K562 (cell line): ENCODE results near the gene CDC23. TPM values are rescaled to one million over a fixed set of nuclear protein-coding genes. Genes with fewer than 3 reads are reported as not detected.

Experiments used
- ATF7 ChIP-seq: fragments of 450-650 bp; IDR thresholded peaks from 2 replicates; pipeline ENCODE4 v1.7.1; 2014; ENCODE audit warnings: mild to moderate bottlenecking, moderate library complexity
- BCL6 ChIP-seq: fragments of 250-450 bp; sonication (Bioruptor Pico); IDR thresholded peaks from 2 replicates; pipeline ENCODE4 v1.4.0; 2020
- CREM ChIP-seq: IDR thresholded peaks from 2 replicates; pipeline ENCODE4 v1.6.1; 2014; ENCODE audit warnings: antibody characterized with exemption, low read depth
- GATA2 ChIP-seq: sonication (generic); formaldehyde crosslinking; IDR thresholded peaks from 2 replicates; pipeline ENCODE4 v1.4.0; 2020; ENCODE audit warnings: mild to moderate bottlenecking, missing genetic modification reagents
- GATAD2A ChIP-seq: fragments of 450-650 bp; IDR thresholded peaks from 2 replicates; pipeline ENCODE4 v1.6.1; 2017
- HDAC2 ChIP-seq: fragments of 450-650 bp; IDR thresholded peaks from 2 replicates; pipeline ENCODE4 v1.6.1; 2016; ENCODE audit warnings: mild to moderate bottlenecking
- ILF3 ChIP-seq: fragments of 450-650 bp; IDR thresholded peaks from 2 replicates; pipeline ENCODE4 v1.6.1; 2018; ENCODE audit warnings: antibody characterized with exemption, mild to moderate bottlenecking, moderate library complexity, borderline replicate concordance
- KAT8 ChIP-seq: fragments of 450-650 bp; IDR thresholded peaks from 2 replicates; pipeline ENCODE4 v1.6.1; 2016; ENCODE audit warnings: low read depth, mild to moderate bottlenecking
- NR2C1 ChIP-seq, 2 experiments: fragments of 450-650 bp; IDR thresholded peaks; 2 replicates each; pipeline ENCODE4 v1.6.1; 2017; ENCODE audit warnings: mild to moderate bottlenecking in 2 of 2, antibody characterized with exemption in 1 of 2, inconsistent platforms in 1 of 2, missing compliant biosample characterization in 1 of 2, missing genetic modification characterization in 1 of 2
- PHF21A ChIP-seq: fragments of 450-650 bp; IDR thresholded peaks from 2 replicates; pipeline ENCODE4 v1.6.1; 2017; ENCODE audit warnings: low read depth, borderline replicate concordance
- PRPF4 ChIP-seq: fragments of 200-400 bp; formaldehyde crosslinking; IDR thresholded peaks from one replicate; pipeline ENCODE4 v1.6.1; 2017; ENCODE audit warnings: low read length, low read depth, mild to moderate bottlenecking; ENCODE audit not compliant: insufficient read depth, poor library complexity, severe bottlenecking
- RFX5 ChIP-seq: IDR thresholded peaks from 2 replicates; pipeline ENCODE4 v1.6.1; 2011; ENCODE audit warnings: low read depth, mild to moderate bottlenecking, improper control_type of control experiment, low read length
- SIX5 ChIP-seq, 2 experiments: IDR thresholded peaks; 2 replicates each; pipeline ENCODE4 v1.6.1; 2011; ENCODE audit warnings: low read length in 2 of 2, borderline replicate concordance in 1 of 2, low read depth in 1 of 2, mild to moderate bottlenecking in 1 of 2, moderate library complexity in 1 of 2; ENCODE audit not compliant: insufficient read depth in 1 of 2
- SMAD1 ChIP-seq: fragments of 150-350 bp; IDR thresholded peaks from 2 replicates; pipeline ENCODE4 v1.6.1; 2014; ENCODE audit warnings: low read length, low read depth; ENCODE audit not compliant: partially characterized antibody
- SRF ChIP-seq, 2 experiments: fragments of 250-450, 450-650 bp in 1 of 2; sonication (Bioruptor Pico) in 1 of 2; sonication (generic) in 1 of 2; formaldehyde crosslinking; IDR thresholded peaks; 2 replicates each; pipeline versions ENCODE4 v1.5.0 to v1.5.1; 2020 to 2022; ENCODE audit warnings: mild to moderate bottlenecking in 1 of 2, missing genetic modification reagents in 1 of 2
- SRSF7 ChIP-seq: fragments of 200-400 bp; formaldehyde crosslinking; optimal IDR thresholded peaks from 2 replicates; pipeline ENCODE3; 2017; ENCODE audit warnings: mild to moderate bottlenecking, low read depth, low read length
- THRA ChIP-seq: fragments of 450-650 bp; IDR thresholded peaks from 2 replicates; pipeline ENCODE4 v1.6.1; 2017; ENCODE audit warnings: mild to moderate bottlenecking, moderate library complexity
- TRIM28 ChIP-seq: fragments of 450-650 bp; IDR thresholded peaks from 2 replicates; pipeline ENCODE4 v1.6.1; 2017
- ZBTB8A ChIP-seq: fragments of 450-650 bp; IDR thresholded peaks from 2 replicates; pipeline ENCODE4 v1.6.1; 2018; ENCODE audit warnings: mild to moderate bottlenecking, moderate library complexity; ENCODE audit not compliant: partially characterized antibody
- ZNF23 ChIP-seq: fragments of 250-450 bp; sonication (Bioruptor Pico); IDR thresholded peaks from 2 replicates; pipeline ENCODE4 v1.4.0; 2020; ENCODE audit warnings: mild to moderate bottlenecking
- polyA plus RNA-seq, 8 experiments: library from polyadenylated mRNA; depleted of rRNA in 4 of 8; stranded (reverse) in 5 of 8; unstranded in 3 of 8; fragments of >200 nt; fragmentation: Nextera tagmentation in 2 of 8; fragmentation: Illumina TruSeq in 1 of 8; extraction: Ambion mirVana in 2 of 8; extraction: Trizol in 1 of 8; gene quantifications; 2 replicates each; pipeline versions ENCODE4 v1.2.1 to v1.2.3, GENCODE V29; 2011 to 2014; ENCODE audit warnings: inconsistent platforms in 1 of 8, missing spikeins in 1 of 8
- total RNA-seq, 7 experiments: library from RNA; depleted of rRNA in 6 of 7; stranded (reverse); fragments of >200 nt in 6 of 7; fragmentation: Illumina TruSeq in 2 of 7; extraction: Trizol in 2 of 7; gene quantifications; 2 replicates each; pipeline versions ENCODE4 v1.2.1 to v1.2.3, GENCODE V29; 2011 to 2021; ENCODE audit warnings: low replicate concordance in 1 of 7
- TF ChIP-seq, protein P1 (sequence below): fragments of 250-450 bp; sonication (Bioruptor Pico); IDR thresholded peaks from 2 replicates; pipeline ENCODE4 v1.4.0; 2020; ENCODE audit warnings: mild to moderate bottlenecking, moderate library complexity
- TF ChIP-seq, protein P2 (sequence below): sonication (generic); formaldehyde crosslinking; IDR thresholded peaks from 2 replicates; pipeline ENCODE4 v1.8.0; 2022; ENCODE audit warnings: mild to moderate bottlenecking, low read depth, missing genetic modification reagents

The CDC23 gene
- total and polyA plus RNA-seq, 9 of the 15 experiments (the other 6 are each of a cell fraction or from before 2014, with no cell fraction given) = 34.5 to 157 (median 65.5) TPM

DNA sequence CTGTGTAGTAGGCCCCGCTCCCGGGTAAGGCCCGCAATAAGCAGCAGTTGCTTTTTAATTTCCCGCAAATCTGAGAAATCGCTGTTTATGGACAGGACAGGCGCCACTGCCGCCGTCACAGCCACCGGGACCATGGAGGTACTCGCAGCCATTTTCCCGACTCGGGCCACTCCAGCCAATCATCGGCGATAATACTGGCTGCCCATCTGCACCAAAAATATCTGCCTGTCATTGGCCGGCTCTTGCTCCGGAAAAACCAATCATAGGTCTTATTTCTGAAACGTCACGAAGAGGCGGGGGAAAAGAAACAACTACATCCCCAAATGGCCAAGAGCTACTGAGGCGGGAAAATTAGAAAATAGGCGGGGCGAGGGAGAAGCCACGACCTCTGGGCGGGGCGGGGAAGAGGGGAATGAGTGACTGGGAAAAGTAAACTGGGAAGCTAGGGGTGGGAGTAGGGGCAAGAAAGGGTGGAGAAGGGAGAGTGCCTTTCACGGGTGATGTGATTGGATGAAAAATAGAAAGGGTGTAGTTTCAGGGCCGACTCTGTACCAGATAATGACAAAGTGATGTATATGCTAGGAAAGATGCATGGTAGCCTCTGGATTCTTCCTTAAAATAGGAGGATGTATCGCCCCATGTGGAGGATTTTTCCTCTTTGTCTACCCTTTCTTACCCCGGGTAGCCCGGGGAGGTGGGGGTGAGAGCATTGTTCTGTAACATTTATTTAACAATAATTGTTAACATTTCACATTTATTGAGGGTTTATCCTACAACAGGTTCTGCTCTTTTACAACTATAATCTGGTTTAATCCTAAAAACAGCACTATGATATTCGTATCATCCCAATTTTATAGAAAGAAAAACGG lies at the start of gene CDC23 (continued):
- TF ChIP-seq TRIM28 = no peak
- TF ChIP-seq HDAC2 = peak; percentile 72; the same call in 1 of the 2 replicates
- no peak for TF ChIP-seq GATAD2A
- no peak for TF ChIP-seq ZBTB8A
- no peak for TF ChIP-seq SIX5 (IDR thresholded peaks at IDR 0.05; ENCODE audit: borderline replicate concordance in 1 of 2, insufficient read depth in 1 of 2, low read depth in 1 of 2, low read length in 2 of 2)
- peak; percentile 88 for TF ChIP-seq CREM
- TF ChIP-seq, protein P1, sequence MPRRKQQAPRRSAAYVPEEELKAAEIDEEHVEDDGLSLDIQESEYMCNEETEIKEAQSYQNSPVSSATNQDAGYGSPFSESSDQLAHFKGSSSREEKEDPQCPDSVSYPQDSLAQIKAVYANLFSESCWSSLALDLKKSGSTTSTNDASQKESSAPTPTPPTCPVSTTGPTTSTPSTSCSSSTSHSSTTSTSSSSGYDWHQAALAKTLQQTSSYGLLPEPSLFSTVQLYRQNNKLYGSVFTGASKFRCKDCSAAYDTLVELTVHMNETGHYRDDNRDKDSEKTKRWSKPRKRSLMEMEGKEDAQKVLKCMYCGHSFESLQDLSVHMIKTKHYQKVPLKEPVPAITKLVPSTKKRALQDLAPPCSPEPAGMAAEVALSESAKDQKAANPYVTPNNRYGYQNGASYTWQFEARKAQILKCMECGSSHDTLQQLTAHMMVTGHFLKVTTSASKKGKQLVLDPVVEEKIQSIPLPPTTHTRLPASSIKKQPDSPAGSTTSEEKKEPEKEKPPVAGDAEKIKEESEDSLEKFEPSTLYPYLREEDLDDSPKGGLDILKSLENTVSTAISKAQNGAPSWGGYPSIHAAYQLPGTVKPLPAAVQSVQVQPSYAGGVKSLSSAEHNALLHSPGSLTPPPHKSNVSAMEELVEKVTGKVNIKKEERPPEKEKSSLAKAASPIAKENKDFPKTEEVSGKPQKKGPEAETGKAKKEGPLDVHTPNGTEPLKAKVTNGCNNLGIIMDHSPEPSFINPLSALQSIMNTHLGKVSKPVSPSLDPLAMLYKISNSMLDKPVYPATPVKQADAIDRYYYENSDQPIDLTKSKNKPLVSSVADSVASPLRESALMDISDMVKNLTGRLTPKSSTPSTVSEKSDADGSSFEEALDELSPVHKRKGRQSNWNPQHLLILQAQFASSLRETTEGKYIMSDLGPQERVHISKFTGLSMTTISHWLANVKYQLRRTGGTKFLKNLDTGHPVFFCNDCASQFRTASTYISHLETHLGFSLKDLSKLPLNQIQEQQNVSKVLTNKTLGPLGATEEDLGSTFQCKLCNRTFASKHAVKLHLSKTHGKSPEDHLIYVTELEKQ = no peak
- TF ChIP-seq SRF (CRISPR knock-in tag; IDR thresholded peaks at IDR 0.05) = peak in 1 of 2 experiments; percentile 86; a peak in 1 of 4 replicates
- TF ChIP-seq PRPF4 = no peak
- peak; percentile 53 for TF ChIP-seq ATF7
- TF ChIP-seq, protein P2, sequence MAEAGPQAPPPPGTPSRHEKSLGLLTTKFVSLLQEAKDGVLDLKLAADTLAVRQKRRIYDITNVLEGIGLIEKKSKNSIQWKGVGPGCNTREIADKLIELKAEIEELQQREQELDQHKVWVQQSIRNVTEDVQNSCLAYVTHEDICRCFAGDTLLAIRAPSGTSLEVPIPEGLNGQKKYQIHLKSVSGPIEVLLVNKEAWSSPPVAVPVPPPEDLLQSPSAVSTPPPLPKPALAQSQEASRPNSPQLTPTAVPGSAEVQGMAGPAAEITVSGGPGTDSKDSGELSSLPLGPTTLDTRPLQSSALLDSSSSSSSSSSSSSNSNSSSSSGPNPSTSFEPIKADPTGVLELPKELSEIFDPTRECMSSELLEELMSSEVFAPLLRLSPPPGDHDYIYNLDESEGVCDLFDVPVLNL (CRISPR knock-in tag) = peak; percentile 90; the same call in 1 of the 2 replicates
- TF ChIP-seq SMAD1 = peak; percentile 54
- no peak for TF ChIP-seq PHF21A
- peak; percentile 43; the same call in 1 of the 2 replicates for TF ChIP-seq NR2C1 (IDR thresholded peaks at IDR 0.05)
- no peak for TF ChIP-seq NR2C1 (tag; IDR thresholded peaks at IDR 0.05)
- no peak for TF ChIP-seq THRA
- TF ChIP-seq RFX5 = no peak
- no peak for TF ChIP-seq GATA2
- TF ChIP-seq ILF3 = no peak
- no peak for TF ChIP-seq SRSF7
- no peak for TF ChIP-seq BCL6 (CRISPR knock-in tag)
- no peak for TF ChIP-seq KAT8
- no peak for TF ChIP-seq ZNF23 (CRISPR knock-in tag)
